Measurements from ENCODE around the gene IFRD2. TPM values are rescaled to one million over a fixed set of nuclear protein-coding genes. Genes with fewer than 3 reads are reported as not detected.

Gene IFRD2
- total RNA-seq, 4 donors from 2014 or later, result 63.9 to 96.5 (median 88.4) TPM

DNA sequence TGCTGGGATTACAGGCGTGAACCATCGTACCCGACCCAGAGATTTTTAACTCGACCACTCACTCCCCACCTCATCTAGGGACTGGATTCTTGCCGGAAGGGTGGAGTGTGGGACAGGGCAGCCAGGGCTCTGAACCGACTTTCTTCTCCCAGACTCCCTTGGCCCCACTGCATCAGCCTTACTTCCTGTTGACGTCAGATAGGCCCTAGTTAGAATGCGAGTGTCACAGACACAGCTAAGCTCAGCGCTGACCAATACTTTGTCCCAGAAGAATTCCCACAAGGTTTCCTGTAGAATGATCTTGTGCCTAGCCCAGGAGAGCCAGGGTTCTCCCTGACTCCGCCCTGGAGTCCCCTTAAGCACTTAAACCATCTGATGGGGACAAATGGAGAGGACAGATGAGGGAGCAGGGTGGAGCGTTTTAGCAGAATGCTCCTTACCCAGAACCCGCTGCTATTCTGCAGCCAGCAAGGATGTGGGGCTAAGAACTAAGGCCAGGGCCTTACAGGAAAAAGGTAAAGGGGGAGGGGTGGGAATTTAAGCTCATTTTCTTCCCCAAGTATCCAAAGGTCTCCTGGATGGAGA is 41.6 kb upstream of the IFRD2 start:
- Histone ChIP-seq H3K4me1 (peaks cover 36 to 54% of the 10 kb centered on the region in 2 donors), H3K27me3 (no peaks in the 10 kb centered on the region), H3K36me3 (peaks cover 25 to 28% of the 10 kb centered on the region in 2 donors), H3K4me3 (replicated peaks in 1 of 3) (no peak overlapping the region), H3K9me3 (no peaks in the 10 kb centered on the region), H3K27ac (peak overlapping the region; percentile 83 to 96 (median 91))
- intact Hi-C loops (cut with DNase I), result no loop called here
- DNase-seq, result no peak
- no peak for TF ChIP-seq POLR2A (IDR thresholded peaks at IDR 0.05)
- TF ChIP-seq, protein P1, sequence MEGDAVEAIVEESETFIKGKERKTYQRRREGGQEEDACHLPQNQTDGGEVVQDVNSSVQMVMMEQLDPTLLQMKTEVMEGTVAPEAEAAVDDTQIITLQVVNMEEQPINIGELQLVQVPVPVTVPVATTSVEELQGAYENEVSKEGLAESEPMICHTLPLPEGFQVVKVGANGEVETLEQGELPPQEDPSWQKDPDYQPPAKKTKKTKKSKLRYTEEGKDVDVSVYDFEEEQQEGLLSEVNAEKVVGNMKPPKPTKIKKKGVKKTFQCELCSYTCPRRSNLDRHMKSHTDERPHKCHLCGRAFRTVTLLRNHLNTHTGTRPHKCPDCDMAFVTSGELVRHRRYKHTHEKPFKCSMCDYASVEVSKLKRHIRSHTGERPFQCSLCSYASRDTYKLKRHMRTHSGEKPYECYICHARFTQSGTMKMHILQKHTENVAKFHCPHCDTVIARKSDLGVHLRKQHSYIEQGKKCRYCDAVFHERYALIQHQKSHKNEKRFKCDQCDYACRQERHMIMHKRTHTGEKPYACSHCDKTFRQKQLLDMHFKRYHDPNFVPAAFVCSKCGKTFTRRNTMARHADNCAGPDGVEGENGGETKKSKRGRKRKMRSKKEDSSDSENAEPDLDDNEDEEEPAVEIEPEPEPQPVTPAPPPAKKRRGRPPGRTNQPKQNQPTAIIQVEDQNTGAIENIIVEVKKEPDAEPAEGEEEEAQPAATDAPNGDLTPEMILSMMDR (IDR thresholded peaks at IDR 0.05), result no peak
- WGBS, 2 donors, result 79 to 83% methylated on average over 10 to 11 of the region's 12 CpGs

DNA sequence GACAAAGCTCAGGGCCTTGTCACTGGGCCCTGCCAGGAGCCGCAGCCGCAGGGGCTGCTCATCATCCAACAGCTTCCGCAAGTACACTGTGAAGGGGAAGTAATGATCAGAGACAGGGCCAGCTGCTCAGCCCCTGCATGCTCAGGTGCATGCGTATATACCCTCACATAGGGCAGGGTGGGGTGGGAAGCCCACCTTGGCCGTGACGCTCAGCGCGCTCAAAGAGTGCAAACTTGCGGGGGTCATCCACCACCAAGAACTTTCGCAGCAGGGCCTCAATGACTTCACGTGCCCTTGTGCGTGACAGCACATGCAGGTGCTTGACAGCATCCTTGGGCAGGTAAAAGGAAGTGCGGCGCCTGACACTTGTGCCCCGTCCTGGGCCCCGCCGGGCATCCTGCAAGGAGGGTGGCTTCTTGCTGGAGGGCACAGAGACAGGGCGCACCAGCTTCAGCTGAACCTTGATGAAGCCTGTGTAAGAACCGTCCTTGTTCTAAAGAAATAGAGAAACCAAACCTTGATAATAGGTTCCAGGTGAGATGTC is 39.2 kb upstream of the IFRD2 start:
- WGBS, 2 donors, result 93 to 95% methylated on average over 17 to 19 of the region's 19 CpGs
- intact Hi-C loops (cut with DNase I), result no loop called here
- H3K27ac ChIP-seq, result no peak overlapping the region
- TF ChIP-seq POLR2A (IDR thresholded peaks at IDR 0.05), result no peak
- TF ChIP-seq, protein P1 (IDR thresholded peaks at IDR 0.05), result no peak
- H3K4me3 ChIP-seq (replicated peaks in 1 of 3), result no peak overlapping the region
- peaks cover 25 to 28% of the 10 kb centered on the region in 2 donors for H3K36me3 ChIP-seq
- H3K27me3 ChIP-seq, result no peaks in the 10 kb centered on the region
- H3K4me1 ChIP-seq, result peaks cover 42 to 55% of the 10 kb centered on the region in 2 donors
- no peaks in the 10 kb centered on the region for H3K9me3 ChIP-seq
- DNase-seq, result no peak

DNA sequence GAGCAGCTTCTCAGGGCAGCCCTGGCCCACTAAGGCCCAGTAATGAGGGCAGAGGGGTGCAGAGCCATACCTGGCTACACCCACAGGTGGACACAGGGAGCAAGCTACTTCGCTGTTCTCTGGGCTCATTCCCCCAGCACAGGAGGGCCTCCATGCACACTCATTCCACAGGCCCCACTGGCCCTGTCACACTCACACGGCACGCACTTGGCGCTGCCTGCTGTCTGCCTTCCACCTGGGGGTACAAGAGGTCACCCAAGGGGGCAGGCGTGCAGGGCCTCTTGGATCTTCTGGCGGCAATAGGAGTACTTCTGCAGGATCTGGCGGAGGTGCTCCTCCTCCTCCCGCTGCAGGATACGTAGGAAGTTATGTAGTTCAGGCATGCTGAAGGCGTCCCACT is 38.1 kb upstream of the IFRD2 start:
- no peak overlapping the region for H3K4me3 ChIP-seq (replicated peaks in 1 of 3)
- TF ChIP-seq, protein P1 (IDR thresholded peaks at IDR 0.05), result no peak
- no peak for TF ChIP-seq POLR2A (IDR thresholded peaks at IDR 0.05)
- no peak overlapping the region for H3K27ac ChIP-seq
- H3K4me1 ChIP-seq, result peaks cover 31 to 44% of the 10 kb centered on the region in 2 donors
- DNase-seq, result no peak
- H3K9me3 ChIP-seq, result no peaks in the 10 kb centered on the region
- no peaks in the 10 kb centered on the region for H3K27me3 ChIP-seq
- WGBS, 2 donors, result 92 to 97% methylated on average over 7 of the region's 10 CpGs
- intact Hi-C loops (cut with DNase I), result no loop called here
- peaks cover 26 to 28% of the 10 kb centered on the region in 2 donors for H3K36me3 ChIP-seq

DNA sequence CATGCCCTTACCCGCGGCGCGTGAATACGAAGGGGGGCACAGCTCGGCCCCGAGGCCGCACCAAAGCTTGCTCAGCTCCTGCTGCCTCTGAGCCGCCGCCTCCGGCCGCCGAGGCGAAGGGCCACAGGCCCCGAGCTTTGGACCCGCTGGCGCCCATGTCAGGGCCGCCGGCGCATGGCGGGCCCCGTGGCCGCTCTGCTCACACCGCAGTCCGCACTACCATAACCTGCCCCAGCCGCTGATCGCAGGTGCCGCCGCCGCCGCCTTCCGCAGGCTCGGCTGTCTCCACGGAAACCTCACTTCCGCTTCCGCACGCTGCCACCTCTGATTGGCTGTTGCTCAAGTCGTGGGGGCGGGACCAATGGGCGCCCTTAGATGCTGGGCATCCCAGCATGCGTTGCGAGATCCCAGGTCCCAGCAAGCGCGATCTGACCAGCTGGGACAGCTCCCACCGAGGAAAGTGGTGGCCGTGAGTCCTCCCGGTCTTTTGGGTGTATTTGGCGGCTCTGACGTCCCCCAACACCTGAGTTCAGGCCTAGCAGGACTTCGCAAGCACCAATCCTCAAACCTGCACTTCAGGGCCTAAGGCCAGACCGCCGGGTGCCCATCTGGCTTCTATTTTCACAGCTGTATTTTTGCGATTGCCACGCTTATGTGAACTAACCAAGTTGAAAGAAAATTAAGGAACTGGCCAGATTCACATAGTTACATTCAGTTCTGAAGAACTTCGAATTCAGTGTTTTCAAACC is 35.9 kb upstream of the IFRD2 start, which contains the start of gene TUSC2:
Gene TUSC2, minus strand, starts transcription at position 281 of the 749 bp plus-strand sequence. Its CDS starts 124 bp downstream, at position 157.
- Histone ChIP-seq H3K4me1 (peaks cover 14 to 33% of the 10 kb centered on the region in 2 donors), H3K27ac (peak within 1 kb of the TSS; percentile 51 to 77 (median 56)), H3K27me3 (no peaks in the 10 kb centered on the region), H3K4me3 (replicated peaks in 1 of 3) (peak within 1 kb of the TSS; percentile 45 to 97 (median 74)), H3K36me3 (peaks cover 28 to 29% of the 10 kb centered on the region in 2 donors), H3K9me3 (no peaks in the 10 kb centered on the region)
- intact Hi-C loops (cut with DNase I), result loop anchor here (5.0 kb wide), 1 partner anchor 36 kb away; the partner anchor contains the start of gene IFRD2
- DNase-seq, result peak; percentile 99
- TF ChIP-seq POLR2A (IDR thresholded peaks at IDR 0.05), result peak in 1 of 2 donors; percentile 82
- TF ChIP-seq, protein P1 (IDR thresholded peaks at IDR 0.05), result peak in 1 of 6 experiments; percentile 7
- WGBS, 2 donors, result 3 to 4% methylated on average over 32 to 40 of the region's 55 CpGs
